Measurements from ENCODE around the gene RPP40. TPM values are rescaled to one million over a fixed set of nuclear protein-coding genes. Genes with fewer than 3 reads are reported as not detected.

The RPP40 gene
- 17.7 to 24.8 TPM (median 21.8 TPM) in 5 replicates for total RNA-seq (2022; extraction: Qiagen RNA extraction)

GRCh38 chr6:5003604-5004372, at the start of gene RPP40:
Gene RPP40 (minus strand): TSS chr6:5004037. CDS start chr6:5004002, 35 bp downstream.

Other genes with a start within 250 kb of the RPP40 start
- 20.4 to 23.1 TPM (median 20.9 TPM) in 5 replicates for gene CDYL, start 227.6 kb downstream of the RPP40 start, total RNA-seq (2022; extraction: Qiagen RNA extraction)
- gene PPP1R3G, start 81.3 kb upstream of the RPP40 start, total RNA-seq (2022; extraction: Qiagen RNA extraction): 1.5 to 2.4 TPM (median 2.0 TPM) in 5 replicates